ENCODE results near the gene PIP5K1B.

DNA sequence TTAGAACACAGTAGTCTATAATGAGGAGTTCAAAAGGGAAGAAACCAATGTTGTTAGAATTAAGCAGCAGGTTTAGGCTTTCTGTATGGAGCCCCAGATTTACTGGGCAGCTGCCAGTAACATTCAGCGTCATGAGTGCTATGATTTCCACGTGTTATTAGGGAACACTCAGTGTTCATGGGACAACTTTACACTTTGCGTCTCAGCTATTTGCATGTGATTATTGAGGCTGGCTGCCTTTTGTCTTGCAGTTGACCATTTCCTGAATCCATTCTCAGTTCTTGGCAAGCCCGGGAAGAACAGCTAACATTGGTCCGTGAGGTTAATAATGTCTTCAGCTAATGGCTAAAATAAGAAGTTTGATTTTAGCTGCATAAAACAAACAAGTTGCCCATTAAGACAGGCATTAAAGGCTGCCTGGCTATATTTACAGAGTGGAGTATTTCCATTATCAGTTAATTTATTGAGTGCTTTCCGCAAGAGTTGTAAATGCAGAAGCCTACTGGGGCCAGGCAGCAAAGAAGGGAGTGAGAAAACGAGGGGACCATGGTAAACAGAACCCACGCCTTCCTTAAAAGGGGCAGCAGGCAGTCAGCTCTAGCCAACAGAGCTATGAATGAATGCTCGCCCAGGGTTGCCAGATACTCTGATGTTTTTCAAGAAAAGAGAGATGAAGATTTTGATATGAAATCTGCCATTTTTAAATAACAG, 120.9 kb downstream of the PIP5K1B start:
- TF ChIP-seq, protein P1, sequence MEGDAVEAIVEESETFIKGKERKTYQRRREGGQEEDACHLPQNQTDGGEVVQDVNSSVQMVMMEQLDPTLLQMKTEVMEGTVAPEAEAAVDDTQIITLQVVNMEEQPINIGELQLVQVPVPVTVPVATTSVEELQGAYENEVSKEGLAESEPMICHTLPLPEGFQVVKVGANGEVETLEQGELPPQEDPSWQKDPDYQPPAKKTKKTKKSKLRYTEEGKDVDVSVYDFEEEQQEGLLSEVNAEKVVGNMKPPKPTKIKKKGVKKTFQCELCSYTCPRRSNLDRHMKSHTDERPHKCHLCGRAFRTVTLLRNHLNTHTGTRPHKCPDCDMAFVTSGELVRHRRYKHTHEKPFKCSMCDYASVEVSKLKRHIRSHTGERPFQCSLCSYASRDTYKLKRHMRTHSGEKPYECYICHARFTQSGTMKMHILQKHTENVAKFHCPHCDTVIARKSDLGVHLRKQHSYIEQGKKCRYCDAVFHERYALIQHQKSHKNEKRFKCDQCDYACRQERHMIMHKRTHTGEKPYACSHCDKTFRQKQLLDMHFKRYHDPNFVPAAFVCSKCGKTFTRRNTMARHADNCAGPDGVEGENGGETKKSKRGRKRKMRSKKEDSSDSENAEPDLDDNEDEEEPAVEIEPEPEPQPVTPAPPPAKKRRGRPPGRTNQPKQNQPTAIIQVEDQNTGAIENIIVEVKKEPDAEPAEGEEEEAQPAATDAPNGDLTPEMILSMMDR (optimal IDR thresholded peaks at IDR 0.05 in 1 of 3, IDR thresholded peaks at IDR 0.05 in 1 of 3, conservative IDR thresholded peaks at IDR 0.05 in 1 of 3; ENCODE audit: extremely low read depth in 1 of 3, insufficient read depth in 2 of 3, low read length in 3 of 3): no peak
- TF ChIP-seq EZH2 (IDR thresholded peaks at IDR 0.05; ENCODE audit: low read length): no peak
